NCI-H2196 treated with DMSO at 0.1 percent for 48 hours (cell line): ENCODE data around the gene KCNA2.

Experiments
- DNase-seq: peaks from one replicate; lab custom pipeline; 2025; ENCODE audit not compliant: unreplicated experiment; lab: John Stamatoyannopoulos, UW

Gene KCNA2

DNA sequence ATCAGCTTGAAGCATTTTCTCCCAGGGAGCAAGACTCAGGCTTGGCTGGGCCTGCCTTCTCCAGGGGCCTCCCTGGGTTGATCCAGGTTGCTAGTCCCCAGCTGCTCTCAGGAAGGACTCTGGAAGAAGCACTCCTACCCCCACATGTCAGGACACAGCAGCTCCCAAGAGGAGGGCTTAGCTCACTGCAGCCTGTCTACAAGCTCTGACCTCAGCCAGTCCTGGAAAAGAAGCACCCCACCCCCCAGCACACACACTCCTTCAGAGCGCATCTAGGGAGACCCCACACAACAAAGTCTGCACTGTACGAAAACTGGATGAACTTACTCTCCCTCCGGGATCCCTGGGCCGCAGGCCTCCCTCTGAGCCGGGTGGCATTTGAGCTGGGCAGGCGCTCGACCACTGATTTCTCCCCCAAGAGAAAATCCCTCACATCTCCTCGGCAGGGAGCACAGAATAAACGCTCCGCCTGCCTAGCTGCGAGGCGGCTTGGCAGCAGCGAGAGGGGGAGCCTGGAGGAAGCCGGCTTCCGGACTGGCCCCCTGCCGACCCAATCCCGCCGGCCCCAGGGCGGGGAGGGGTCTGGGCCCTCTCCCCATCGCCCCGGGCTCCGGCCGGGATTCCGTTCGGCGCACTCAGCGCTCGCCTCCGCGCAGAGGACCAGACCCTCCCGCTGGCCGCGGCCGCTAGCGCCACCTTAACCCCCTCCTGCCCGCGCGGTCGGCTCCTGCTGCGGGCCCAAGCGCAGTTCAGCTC lies at the start of gene KCNA2:
Gene KCNA2, minus strand, starts transcription at position 458 of the 756 bp plus-strand sequence. CDS start 1,576 bp downstream, outside the sequence.
- DNase-seq, result peak; percentile 36

DNA sequence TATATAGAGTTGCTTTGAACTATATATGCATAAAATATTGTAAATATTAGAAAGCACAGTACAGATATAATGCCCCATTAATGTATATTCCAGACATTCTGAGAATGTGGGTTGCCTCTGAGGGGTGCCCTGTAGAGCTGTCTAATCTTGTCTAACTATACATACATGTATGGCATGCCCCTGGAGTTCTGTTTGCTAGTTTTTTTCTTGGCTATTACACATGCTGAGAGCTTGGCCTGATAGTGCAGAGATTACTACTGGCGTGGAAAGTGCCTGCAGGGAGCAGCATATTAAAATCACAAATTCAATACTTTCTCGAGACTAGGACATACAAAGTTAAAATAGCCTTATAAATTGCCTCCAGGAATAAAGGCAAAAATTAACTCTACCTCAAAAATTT lies 44.5 kb upstream of the KCNA2 start:
- DNase-seq, result no peak

DNA sequence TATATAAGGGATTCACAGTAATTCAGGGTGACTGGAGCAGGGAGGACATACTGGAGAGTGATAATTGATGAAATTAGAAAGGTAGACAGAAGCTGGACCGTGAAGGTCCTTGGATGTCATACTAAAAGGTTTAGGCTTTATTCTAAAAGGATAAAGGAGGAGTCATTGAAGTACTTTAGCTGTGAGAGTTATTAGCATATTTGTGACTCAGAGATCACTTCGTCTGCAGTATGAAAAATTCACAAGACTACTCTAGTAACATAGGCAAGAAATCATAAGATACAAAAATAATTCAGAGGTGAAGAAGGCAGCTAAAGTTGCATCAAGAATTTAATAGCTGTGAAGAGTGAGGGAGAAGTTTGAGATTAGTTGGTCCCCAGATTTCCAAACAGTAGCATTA lies 42.3 kb upstream of the KCNA2 start:
- DNase-seq, result no peak

DNA sequence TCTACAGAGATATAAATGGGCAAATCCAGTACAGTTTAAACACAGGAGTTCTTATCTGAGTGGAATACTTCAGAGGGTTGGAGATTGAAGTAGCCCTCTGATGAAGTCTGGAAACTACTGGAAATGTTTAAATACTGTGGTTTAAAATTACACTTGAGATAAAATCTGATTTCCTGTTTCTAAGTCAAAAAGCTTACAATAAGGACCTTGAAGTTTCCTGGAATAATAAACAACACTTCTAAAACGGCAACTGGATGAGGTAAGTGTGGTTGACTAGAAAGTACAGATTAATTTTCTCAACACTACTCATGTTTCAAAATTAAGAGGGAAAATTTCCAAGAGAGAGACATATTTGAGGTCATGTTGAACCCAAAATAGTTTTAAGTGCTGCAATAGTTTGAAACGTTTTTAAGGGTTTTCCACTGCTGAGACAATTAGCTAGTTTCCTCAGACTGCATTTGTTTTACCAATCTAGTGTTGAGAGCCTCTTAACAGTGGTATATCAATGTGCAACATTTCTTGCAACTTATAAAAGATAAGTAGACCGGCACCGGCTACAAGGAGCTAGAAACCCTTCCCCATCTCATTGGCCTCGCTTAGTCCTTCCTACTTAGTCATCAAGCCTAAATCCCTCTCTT lies 41.2 kb upstream of the KCNA2 start:
- no peak for DNase-seq

DNA sequence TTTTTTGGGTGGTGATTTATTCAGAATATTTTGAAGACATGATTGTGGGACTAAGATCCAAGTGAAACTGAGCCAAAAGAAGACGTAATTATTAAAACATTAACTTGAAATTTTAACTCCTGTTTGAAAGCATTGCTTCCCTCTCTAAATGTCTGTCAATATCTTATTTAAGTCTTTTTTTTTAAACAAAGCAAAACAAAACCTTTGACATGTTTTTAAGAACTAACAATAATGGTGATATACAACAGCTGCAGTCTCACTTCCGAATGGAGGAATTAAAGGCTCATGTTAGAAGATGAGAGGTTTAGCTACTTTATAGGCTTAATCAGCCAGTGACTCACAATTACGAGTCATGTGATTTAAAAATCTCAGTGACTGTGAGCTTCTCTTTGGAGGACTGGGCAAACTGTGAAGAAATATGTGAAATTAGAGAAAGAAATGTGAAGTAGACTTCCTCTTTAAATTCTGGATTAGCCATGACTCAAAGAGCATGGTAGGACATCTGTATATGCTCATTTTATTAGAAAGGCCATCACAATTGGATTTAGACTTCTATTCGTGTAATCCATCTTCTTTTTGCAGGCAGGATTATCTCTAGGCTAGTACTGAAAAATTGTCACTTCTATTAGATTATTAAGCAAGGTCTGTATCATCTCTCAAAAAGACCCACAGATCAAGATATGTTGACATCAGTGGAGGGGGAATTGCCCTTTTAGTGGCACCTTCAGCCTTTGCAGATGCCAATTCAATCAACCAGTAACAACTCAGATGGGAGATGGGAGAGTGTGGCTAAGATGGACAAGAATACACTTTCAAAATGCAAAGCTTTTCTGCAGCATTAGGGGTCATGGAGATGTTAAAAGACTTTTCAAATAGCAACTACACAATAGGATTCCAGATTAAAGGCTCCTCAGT lies 39.9 kb upstream of the KCNA2 start:
- no peak for DNase-seq

DNA sequence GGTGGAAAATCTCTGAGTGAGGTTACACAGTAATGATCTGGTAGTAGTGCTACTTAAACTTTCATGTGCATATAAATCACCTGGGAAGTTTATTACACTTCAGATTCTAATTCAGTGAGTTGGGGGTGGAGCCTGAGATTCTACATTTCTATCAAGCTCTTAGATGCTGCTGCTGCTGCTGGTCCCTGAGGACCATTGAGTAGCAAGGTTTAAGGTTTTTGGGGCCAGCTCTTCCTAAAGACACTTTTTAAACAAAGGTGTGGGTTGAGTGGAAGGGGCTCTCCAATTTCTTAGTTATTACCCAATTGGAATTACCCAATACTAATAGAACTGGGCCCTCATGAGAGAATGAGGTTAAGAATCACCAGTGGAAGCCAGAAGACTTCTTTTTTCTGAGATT lies 39.1 kb upstream of the KCNA2 start:
- DNase-seq, result no peak

DNA sequence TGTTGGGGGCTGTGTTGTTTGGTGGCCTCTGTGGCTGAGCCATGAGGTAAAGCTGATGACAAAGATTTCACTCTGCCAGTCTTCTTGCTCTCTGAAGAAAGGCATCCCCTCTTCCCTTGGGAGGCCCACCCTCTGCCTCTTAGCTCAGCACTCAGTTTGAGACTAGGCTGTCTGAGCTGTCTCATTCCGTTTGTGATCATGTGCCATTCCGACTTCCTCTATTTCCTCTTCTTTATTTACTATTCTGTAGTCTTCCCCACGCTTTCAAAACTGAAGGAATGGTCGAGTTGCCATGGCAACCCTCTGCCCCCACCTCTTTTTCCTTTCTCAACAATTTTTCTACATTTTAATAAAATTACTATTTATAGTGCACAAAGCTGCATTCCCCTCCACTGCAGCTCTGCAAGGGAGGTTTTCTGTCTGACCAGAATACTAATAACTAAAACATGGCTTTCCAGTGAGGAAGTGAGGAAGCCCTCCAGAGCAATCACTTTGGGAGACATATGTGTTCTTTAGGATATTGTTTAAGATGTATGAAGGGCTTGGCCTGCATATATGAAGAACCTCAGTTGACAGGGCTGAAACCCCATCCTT lies 37.8 kb upstream of the KCNA2 start:
- DNase-seq, result no peak

DNA sequence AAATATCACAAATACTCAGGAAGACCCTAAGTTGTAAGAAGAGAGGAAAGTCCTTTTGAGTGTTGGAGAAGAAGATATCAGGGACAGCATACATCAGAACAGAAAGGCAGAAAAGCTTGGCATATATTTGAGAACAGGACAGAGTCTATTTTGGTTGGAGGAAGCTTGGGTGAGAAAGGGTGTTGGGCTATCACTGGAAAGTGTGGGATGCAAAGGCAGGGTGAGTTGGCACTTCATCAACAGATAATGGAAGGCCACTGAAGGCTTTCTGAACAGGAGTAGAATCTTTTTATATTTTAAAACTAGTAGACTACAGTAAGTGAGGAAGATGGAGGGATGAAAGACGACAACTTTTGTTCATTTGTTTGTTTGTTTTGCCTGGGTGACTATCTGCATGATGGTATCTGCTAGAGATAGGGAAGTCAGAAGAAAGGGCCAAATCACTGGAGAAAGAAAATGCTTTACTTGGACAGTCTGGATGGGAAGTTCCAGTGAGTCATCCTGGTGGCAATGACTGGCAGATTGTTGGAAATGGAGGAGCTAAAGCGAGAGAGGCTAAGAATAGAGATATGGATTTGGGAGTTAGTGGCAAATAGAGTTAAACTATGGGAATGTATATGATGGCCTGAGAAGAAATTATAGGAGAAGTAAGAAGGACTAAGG lies 33.7 kb upstream of the KCNA2 start:
- no peak for DNase-seq

DNA sequence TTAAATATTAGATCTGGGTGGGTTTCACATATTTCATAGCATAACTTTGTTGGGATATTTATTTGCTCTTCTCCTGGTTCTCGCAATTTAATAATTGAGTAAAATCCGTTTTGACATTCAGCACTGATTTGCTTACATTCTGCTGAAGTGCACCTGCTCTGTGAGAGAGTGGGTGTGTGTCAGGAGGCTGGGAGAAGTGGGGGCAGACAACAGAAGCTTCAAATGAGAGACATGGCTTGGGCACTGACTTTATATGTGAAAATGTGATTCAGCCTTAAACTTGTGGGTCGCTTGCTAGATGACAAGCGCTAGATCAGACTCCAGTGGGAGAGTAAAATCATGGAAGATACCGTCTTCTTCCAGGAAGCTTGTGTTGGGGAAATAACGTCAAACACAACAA lies 32.4 kb upstream of the KCNA2 start:
- DNase-seq, result no peak

DNA sequence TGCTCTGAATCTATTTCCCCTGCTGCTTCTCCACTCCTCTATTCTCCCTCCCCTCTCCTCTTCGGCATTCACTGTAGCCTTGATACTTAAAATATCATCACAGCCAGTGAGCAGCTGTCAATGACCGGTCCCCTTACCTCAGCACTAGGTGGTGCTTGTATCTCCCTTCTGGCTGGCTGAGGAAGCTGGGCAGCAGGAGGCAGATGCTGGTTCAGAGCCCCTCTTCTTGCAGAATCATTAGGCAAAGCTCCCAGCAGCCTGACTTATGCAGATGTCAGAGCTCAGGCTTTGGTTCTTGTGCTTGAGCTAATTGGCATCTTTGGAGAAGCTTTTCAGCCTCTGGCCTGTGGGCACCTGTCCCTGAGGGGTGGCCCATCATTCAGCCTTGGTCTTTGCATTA lies 31.9 kb upstream of the KCNA2 start:
- DNase-seq, result no peak

DNA sequence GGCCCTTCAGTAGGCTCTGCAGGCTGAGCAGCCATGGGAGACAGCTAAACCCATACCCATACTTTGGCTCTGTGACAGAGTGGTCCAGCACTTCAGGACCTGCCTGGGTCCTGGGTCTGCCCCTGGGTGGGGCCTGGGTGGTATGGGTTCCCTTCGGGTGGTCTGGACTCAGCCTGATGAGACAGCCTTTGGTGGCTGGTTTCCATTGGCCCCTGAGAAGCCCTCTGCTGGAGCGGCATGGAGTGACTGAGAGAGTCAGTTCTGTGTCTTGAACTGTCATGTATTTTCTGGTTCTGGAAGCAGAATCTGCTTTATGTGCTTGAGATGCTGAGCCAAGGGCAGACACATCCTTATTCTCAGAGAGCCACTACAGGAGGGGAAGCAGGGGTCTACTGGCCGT lies 31.3 kb upstream of the KCNA2 start:
- DNase-seq, result no peak

DNA sequence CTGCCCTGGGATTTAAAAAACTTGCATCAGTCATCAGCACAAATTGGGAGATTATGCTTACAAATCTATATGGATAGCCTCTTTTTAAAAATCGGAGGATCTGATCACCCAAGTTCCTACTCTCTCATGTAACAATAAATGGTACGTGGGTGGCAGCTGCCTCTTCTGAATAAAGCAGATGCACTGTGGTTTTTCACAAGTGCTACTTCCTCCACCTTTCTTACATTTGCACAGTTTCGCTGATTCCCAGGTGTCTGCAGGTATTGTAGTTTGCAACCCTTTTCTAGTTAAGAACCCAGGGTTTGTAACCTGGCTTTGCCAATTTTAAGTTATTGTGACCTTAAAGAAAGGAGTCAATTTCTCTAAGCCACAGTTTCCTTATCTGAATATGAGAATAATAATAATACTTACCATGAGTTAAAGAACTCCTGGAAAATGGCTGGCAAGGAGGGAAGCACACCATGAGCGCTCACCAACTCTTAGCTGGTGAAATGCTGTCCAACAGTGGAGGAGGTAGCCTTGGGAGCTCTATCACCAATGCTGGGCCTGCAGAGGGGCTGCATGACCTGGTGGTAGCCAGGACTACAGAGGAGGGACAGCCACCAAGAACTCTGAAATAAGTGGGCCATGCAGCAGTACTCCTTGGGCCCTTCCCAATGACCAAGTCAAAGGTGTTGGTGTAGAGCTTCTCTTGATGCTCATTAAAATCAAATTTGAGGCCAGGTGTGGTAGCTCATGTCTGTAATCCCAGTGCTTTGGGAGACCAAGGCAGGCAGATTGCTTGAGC lies 30.2 kb upstream of the KCNA2 start:
- no peak for DNase-seq

DNA sequence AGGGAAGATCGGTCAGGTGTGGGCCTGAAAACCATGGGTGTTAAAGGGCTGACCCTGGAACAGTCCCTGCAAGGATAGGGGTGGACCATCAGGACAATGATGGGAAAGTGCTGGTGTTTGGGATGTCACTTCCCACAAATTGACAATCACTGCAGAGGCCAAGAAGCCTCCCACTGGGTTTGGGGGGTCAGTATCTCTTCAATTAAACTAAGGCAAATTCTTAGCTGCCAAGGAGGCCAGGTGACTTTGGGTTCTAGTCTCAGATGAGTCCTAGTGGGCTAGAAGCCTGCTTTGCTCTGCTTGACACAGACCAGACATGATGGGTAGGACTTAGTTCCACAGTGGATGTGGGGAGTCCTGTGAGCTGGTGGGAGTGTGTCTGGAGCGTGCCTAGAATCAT lies 29.3 kb upstream of the KCNA2 start:
- no peak for DNase-seq

DNA sequence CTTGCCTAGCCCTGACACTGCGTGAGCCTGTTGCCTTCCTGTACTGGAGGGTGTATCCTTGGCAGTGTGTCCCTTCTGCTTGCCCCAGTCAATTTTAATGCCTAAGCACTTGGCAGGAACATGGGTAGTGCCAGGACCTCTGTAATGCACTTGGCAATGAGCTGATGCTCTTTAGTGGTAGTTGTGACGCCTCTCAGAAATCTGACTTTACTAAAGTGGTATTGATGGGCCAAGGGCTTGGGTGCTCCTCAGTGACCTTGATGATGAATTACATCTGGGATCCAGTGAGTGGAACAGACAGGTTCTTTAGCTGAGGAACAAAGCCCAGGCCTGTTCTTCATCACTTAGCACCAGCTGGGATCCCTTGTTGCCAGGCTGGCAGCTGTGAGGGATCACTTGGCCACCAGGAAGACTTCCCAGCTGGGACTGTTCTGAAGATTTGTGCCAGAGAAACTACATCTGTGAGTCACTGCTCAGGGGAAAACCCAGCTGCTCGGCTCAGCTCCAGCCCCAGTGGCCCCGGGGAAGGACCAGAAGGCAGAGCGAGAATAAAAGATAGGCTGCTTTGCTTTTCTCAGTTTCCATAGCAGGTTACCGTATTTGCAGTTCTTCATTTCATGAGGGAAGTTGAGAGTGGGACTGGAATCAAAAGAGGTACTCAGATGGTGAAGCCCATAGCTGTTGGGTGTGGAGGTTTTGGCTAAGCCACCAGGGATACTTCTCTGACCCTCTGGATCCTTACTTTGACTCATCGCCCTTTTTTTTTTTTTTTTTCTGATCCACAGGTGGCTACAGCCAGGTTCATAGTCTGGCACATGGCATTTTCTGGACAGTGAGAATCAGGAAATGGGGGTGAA lies 28.5 kb upstream of the KCNA2 start:
- DNase-seq, result peak; percentile 87

DNA sequence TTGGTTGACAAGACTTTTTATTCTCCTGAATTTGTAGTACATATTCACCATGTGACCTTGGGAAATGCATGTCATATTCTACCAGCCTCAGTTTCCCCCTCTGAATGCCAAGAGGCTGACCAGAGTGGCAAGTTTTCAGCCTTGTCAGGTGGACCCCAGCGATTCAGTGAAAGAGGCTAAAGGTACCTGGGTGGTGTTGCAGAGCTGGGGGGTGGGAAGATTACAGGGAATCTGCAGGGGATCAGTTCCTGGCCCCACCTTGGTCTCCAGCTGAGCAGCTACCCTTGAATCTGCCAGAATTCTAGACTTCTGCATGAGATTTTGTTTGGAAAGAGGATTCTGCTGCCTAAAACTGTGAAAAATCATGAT lies 27.9 kb upstream of the KCNA2 start:
- DNase-seq, result no peak

DNA sequence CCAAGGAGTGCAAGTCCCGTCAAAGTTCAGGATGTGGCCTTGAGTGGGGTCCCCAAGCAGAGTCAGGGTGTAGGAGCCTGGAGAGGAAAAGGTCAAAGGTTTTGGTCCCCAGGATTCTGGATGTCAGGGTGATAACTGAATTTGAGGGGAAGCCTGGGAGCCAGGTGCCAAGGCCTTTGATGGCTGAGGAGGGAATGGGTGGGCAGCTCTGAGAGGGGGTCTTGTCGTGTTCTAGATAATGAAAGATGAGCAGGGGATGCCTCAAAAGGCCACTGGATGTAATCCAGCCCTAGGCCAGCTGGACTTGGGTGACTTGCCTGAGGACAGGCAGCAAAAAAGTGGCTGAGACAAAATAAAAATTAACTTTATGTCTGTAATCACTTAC lies 27.5 kb upstream of the KCNA2 start:
- DNase-seq, result no peak

DNA sequence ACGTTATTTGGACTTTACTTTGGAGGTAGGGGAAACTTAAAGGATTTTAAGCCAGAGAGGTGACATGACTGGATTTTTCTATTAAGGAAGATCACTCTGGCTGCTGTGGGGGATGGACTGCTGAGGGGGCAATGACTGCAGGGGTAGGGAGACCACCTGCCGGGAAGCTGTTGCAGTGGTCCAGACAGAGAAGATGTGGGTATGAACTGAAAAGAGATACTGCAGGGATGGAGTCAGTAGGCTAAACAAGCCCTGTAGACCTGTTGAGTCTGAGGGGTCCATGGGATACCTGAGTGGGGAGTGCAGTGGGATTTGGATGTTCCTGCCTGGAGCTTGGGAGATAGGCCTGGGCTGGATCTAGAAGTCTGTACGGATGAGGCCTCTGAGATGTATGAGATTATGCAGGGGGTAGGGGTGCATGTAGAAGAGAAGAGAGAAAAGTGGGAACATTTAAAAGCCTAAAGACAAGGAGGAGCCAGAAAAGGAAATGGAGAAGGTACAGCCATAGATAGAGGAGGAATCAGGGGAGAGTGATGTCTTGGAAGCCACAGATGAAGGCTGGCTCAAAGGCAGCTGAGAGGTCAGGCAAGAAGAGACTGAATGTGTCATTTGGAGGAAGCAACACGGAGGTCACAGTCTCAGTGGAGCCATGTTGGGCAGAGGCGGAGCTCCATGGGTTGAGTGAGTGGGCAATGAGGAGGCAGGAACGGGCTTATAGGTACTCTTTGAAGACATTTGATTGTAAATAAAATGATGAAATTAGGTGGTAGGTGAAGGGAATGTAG lies 25.9 kb upstream of the KCNA2 start:
- no peak for DNase-seq

DNA sequence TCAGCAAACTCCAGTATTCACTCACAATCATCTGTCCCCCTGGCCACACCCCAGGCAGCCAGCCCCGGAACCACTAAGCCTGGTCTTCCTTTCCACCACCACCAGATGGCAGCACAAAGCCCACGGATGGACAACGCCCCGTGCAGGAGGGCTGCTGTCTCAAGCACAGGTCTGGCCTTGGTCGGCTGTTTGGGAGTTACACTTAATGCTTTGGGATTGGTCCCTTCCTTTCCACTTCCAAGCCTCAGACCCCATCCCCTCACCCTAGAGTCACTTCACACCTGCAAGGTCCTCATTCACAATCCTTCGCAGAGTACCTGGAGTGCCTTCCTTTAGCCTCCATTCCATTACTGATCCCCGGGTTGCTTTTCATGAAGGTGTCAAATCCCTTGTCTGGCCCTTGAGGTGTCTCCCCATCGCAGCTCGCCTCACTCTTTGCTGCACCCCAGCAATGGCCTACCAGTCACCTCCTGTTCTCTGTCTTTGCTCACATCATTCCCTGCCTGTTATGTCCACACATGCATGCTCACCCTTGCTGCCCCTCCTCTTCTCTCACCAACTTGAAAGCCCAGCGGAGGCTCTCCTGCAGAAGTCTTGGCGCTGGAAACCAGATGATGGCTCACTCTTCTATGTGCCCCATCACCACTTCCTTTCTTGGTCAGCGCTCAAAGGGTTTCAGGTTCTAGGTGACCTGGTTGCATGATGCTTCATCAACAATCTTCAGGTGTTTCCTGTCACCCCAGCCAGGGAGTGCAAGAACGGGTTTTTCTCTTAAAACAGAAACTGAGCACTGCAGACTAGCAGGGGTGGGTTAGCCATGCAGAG lies 24.9 kb upstream of the KCNA2 start:
- DNase-seq, result peak; percentile 66
